ENCODE results near the gene AAMP. TPM values are rescaled to one million over a fixed set of nuclear protein-coding genes. Genes with fewer than 3 reads are reported as not detected.

The AAMP gene
- total and polyA plus RNA-seq, 3 experiments from 2014 or later, result 86.1 to 95.2 (median 94.8) TPM

GRCh38 chr2:218260166-218260565 is 9.8 kb downstream of the AAMP start:
- Histone ChIP-seq H3K27ac (ENCODE audit: low read depth, low read length) (no peak overlapping the region), H3K27me3 (ENCODE audit: insufficient read depth, low read length, poor library complexity, severe bottlenecking) (no peaks in the 10 kb centered on the region), H3K36me3 (ENCODE audit: insufficient read depth, low read length) (peaks cover 15% of the 10 kb centered on the region), H3K9me3 (ENCODE audit: low read length) (no peaks in the 10 kb centered on the region), H3K4me3 (ENCODE audit: low read length) (no peak overlapping the region), H3K4me1 (ENCODE audit: insufficient read depth, low read length) (peaks cover 10% of the 10 kb centered on the region)
- CTCF ChIA-PET, result interaction anchor here (1.0 to 1.6 kb wide), 3 partner anchors 10 to 78 kb away, joined by 3 to 4 read pairs (median 4); partner anchors contain the start of genes AAMP and PNKD
- peaks cover 0 to 40% (median 2%) of the 10 kb centered on the region in 3 donors for H3K36me3 Mint-ChIP-seq
- DNase-seq, result no peak
- no peak overlapping the region for H3K4me3 Mint-ChIP-seq
- H3K4me1 Mint-ChIP-seq, result peaks cover 15 to 34% (median 16%) of the 10 kb centered on the region in 3 donors
- POLR2A ChIA-PET, result no interaction called here
- no peaks in the 10 kb centered on the region for H3K9me3 Mint-ChIP-seq
- H3K27me3 Mint-ChIP-seq, result no peaks in the 10 kb centered on the region
- H3K27ac Mint-ChIP-seq, result peak overlapping the region in 5 of 8 donors; percentile 32 to 81 (median 63)

GRCh38 chr2:218259099-218259961 is 10.6 kb downstream of the AAMP start:
- Mint-ChIP-seq H3K36me3 (peaks cover 0 to 40% (median 7%) of the 10 kb centered on the region in 3 donors), H3K27ac (peak overlapping the region in 7 of 8 donors; percentile 21 to 74 (median 64)), H3K27me3 (no peaks in the 10 kb centered on the region), H3K4me1 (peaks cover 15 to 33% (median 20%) of the 10 kb centered on the region in 3 donors), H3K9me3 (no peaks in the 10 kb centered on the region), H3K4me3 (peak overlapping the region in 1 of 7 donors; percentile 11)
- DNase-seq, result no peak
- Histone ChIP-seq H3K9me3 (ENCODE audit: low read length) (no peaks in the 10 kb centered on the region), H3K36me3 (ENCODE audit: insufficient read depth, low read length) (peaks cover 11% of the 10 kb centered on the region), H3K4me1 (ENCODE audit: insufficient read depth, low read length) (peaks cover 10% of the 10 kb centered on the region), H3K4me3 (ENCODE audit: low read length) (no peak overlapping the region), H3K27me3 (ENCODE audit: insufficient read depth, low read length, poor library complexity, severe bottlenecking) (no peaks in the 10 kb centered on the region), H3K27ac (ENCODE audit: low read depth, low read length) (no peak overlapping the region)
- CTCF ChIA-PET, result interaction anchor here (1.0 to 2.9 kb wide), 7 partner anchors 11 to 97 kb away, joined by 3 to 9 read pairs (median 4); partner anchors contain the start of genes AAMP and PNKD
- POLR2A ChIA-PET, result no interaction called here

GRCh38 chr2:218257390-218257981 is 12.5 kb downstream of the AAMP start:
- CTCF ChIA-PET, result interaction anchor here (0.6 to 2.9 kb wide), 14 partner anchors 9 to 316 kb away, joined by 3 to 14 read pairs (median 6); partner anchors contain the start of genes AAMP, CXCR1, PNKD and TMBIM1
- H3K27ac Mint-ChIP-seq, result peak overlapping the region; percentile 43 to 93 (median 90)
- H3K4me3 ChIP-seq (ENCODE audit: low read length), result no peak overlapping the region

GRCh38 chr2:218256612-218257350 is 13.2 kb downstream of the AAMP start:
- H3K4me3 ChIP-seq (ENCODE audit: low read length), result no peak overlapping the region
- no peaks in the 10 kb centered on the region for H3K27me3 ChIP-seq (ENCODE audit: insufficient read depth, low read length, poor library complexity, severe bottlenecking)
- CTCF ChIA-PET, result interaction anchor here (0.7 to 2.9 kb wide), 12 partner anchors 8 to 317 kb away, joined by 3 to 14 read pairs (median 6); partner anchors contain the start of genes AAMP, CXCR1, PNKD and TMBIM1
- no peak for DNase-seq
- H3K9me3 ChIP-seq (ENCODE audit: low read length), result no peaks in the 10 kb centered on the region
- Mint-ChIP-seq H3K36me3 (peaks cover 0 to 50% (median 12%) of the 10 kb centered on the region in 3 donors), H3K27me3 (no peaks in the 10 kb centered on the region), H3K27ac (peak overlapping the region; percentile 54 to 93 (median 90)), H3K9me3 (no peaks in the 10 kb centered on the region), H3K4me3 (no peak overlapping the region), H3K4me1 (peaks cover 10 to 26% (median 15%) of the 10 kb centered on the region in 3 donors)
- H3K4me1 ChIP-seq (ENCODE audit: insufficient read depth, low read length), result peaks cover 10% of the 10 kb centered on the region
- no peak overlapping the region for H3K27ac ChIP-seq (ENCODE audit: low read depth, low read length)
- POLR2A ChIA-PET, result interaction anchor here (1.0 to 1.8 kb wide), 4 partner anchors 8 to 40 kb away, joined by 3 to 7 read pairs (median 3); partner anchors contain the start of genes AAMP and ARPC2
- H3K36me3 ChIP-seq (ENCODE audit: insufficient read depth, low read length), result peaks cover 33% of the 10 kb centered on the region

More at GRCh38 chr2:218257390-218257981, 12.5 kb downstream of the AAMP start:
- Mint-ChIP-seq H3K9me3 (no peaks in the 10 kb centered on the region), H3K36me3 (peaks cover 0 to 44% (median 12%) of the 10 kb centered on the region in 3 donors), H3K4me3 (peak overlapping the region; percentile 10 to 84 (median 49)), H3K4me1 (peaks cover 10 to 26% (median 15%) of the 10 kb centered on the region in 3 donors), H3K27me3 (no peaks in the 10 kb centered on the region)
- DNase-seq, result peak; percentile 54 to 71 (median 62)
- peak overlapping the region; percentile 12 for H3K27ac ChIP-seq (ENCODE audit: low read depth, low read length)
- POLR2A ChIA-PET, result interaction anchor here (1.0 to 1.8 kb wide), 3 partner anchors 12 to 41 kb away, joined by 3 to 7 read pairs (median 3); partner anchors contain the start of genes AAMP and ARPC2
- H3K4me1 ChIP-seq (ENCODE audit: insufficient read depth, low read length), result peaks cover 10% of the 10 kb centered on the region
- H3K9me3 ChIP-seq (ENCODE audit: low read length), result no peaks in the 10 kb centered on the region
- H3K27me3 ChIP-seq (ENCODE audit: insufficient read depth, low read length, poor library complexity, severe bottlenecking), result no peaks in the 10 kb centered on the region
- H3K36me3 ChIP-seq (ENCODE audit: insufficient read depth, low read length), result peaks cover 26% of the 10 kb centered on the region

- Histone ChIP-seq H3K4me3 (ENCODE audit: low read length) (no peak overlapping the region), H3K27me3 (ENCODE audit: insufficient read depth, low read length, poor library complexity, severe bottlenecking) (no peaks in the 10 kb centered on the region), H3K27ac (ENCODE audit: low read depth, low read length) (no peak overlapping the region), H3K36me3 (ENCODE audit: insufficient read depth, low read length) (peaks cover 47% of the 10 kb centered on the region), H3K9me3 (ENCODE audit: low read length) (no peaks in the 10 kb centered on the region), H3K4me1 (ENCODE audit: insufficient read depth, low read length) (peaks cover 10% of the 10 kb centered on the region)
- Mint-ChIP-seq H3K4me3 (no peak overlapping the region), H3K36me3 (peaks cover 0 to 64% (median 19%) of the 10 kb centered on the region in 3 donors), H3K27ac (peak overlapping the region in 3 of 8 donors; percentile 1 to 24 (median 7)), H3K9me3 (no peaks in the 10 kb centered on the region), H3K27me3 (no peaks in the 10 kb centered on the region), H3K4me1 (peaks cover 10 to 23% (median 20%) of the 10 kb centered on the region in 3 donors)
- no peak for DNase-seq
- ChIA-PET POLR2A (no interaction called here), CTCF (interaction anchor here (0.8 to 1.9 kb wide), 2 partner anchors 29 to 68 kb away, joined by 3 to 6 read pairs; no protein-coding TSS in a partner anchor)
Measured at GRCh38 chr2:218255446-218255845, 14.5 kb downstream of the AAMP start.

- H3K4me1 ChIP-seq (ENCODE audit: insufficient read depth, low read length), result peaks cover 10% of the 10 kb centered on the region
Measured at GRCh38 chr2:218253232-218253625, 16.7 kb downstream of the AAMP start.

More at GRCh38 chr2:218253232-218253625, 16.7 kb downstream of the AAMP start:
- ChIA-PET CTCF (interaction anchor here (1.1 to 1.6 kb wide), 3 partner anchors 17 to 103 kb away, joined by 3 to 4 read pairs (median 3); partner anchors contain the start of genes AAMP, CATIP and PNKD), POLR2A (no interaction called here)
- H3K4me3 ChIP-seq (ENCODE audit: low read length), result no peak overlapping the region
- Mint-ChIP-seq H3K27ac (peak overlapping the region in 5 of 8 donors; percentile 26 to 93 (median 50)), H3K4me3 (no peak overlapping the region), H3K27me3 (no peaks in the 10 kb centered on the region), H3K9me3 (no peaks in the 10 kb centered on the region), H3K4me1 (peaks cover 8 to 20% (median 15%) of the 10 kb centered on the region in 3 donors), H3K36me3 (peaks cover 4 to 86% (median 30%) of the 10 kb centered on the region in 3 donors)
- no peaks in the 10 kb centered on the region for H3K9me3 ChIP-seq (ENCODE audit: low read length)
- no peak overlapping the region for H3K27ac ChIP-seq (ENCODE audit: low read depth, low read length)
- no peaks in the 10 kb centered on the region for H3K27me3 ChIP-seq (ENCODE audit: insufficient read depth, low read length, poor library complexity, severe bottlenecking)
- peaks cover 69% of the 10 kb centered on the region for H3K36me3 ChIP-seq (ENCODE audit: insufficient read depth, low read length)
- DNase-seq, result no peak
